HFFc6 (cell line): ENCODE measurements around the gene THADA. TPM values are rescaled to one million over a fixed set of nuclear protein-coding genes. Genes with fewer than 3 reads are reported as not detected.
"Not testable (repeated sequence)": the region's sequence is repeated elsewhere in the genome, so short reads cannot be mapped to it uniquely, and the experiment has no call there.

Experiments
- DNase-seq: peaks from one replicate; pipeline ENCODE4 v3.0.0-alpha.2; 2018
- H3K27ac Mint-ChIP-seq: 2 replicates; pipeline ENCODE4 v1.8.0; 2020; ENCODE audit warnings: mild to moderate bottlenecking, mixed read lengths
- H3K27me3 Mint-ChIP-seq: 2 replicates; pipeline ENCODE4 v1.8.0; 2021; ENCODE audit warnings: mild to moderate bottlenecking, moderate library complexity, mixed read lengths; ENCODE audit not compliant: insufficient read depth
- H3K36me3 Mint-ChIP-seq: 2 replicates; pipeline ENCODE4 v1.8.0; 2021; ENCODE audit warnings: low read depth, mixed read lengths
- H3K4me1 Mint-ChIP-seq: 2 replicates; pipeline ENCODE4 v1.8.0; 2020; ENCODE audit warnings: low read depth, mixed read lengths
- H3K4me3 Mint-ChIP-seq: 2 replicates; pipeline ENCODE4 v1.8.0; 2020; ENCODE audit warnings: mild to moderate bottlenecking, moderate library complexity, mixed read lengths
- H3K9me3 Mint-ChIP-seq: 2 replicates; pipeline ENCODE4 v1.8.0; 2020; ENCODE audit warnings: mild to moderate bottlenecking, mixed read lengths
- total RNA-seq, 6 experiments: library from RNA; stranded (reverse); fragmentation: NEBNext Ultra II Directional; extraction: Animal tissue kit (Norgen Biotek cat#: 25700); gene quantifications; 2 replicates in 1 of 6; 3 replicates in 5 of 6; pipeline ENCODE4 v1.2.3, GENCODE V29; 2021
- TF ChIP-seq, protein P1 (sequence below): fragments of 200-600 bp; sonication (generic); IDR thresholded peaks from 2 replicates; pipeline ENCODE4 v1.5.0; 2021; ENCODE audit warnings: antibody characterized with exemption, mild to moderate bottlenecking

THADA gene
- total RNA-seq, 6 experiments from 2014 or later, result 14.3 to 20.5 (median 17.3) TPM

DNA sequence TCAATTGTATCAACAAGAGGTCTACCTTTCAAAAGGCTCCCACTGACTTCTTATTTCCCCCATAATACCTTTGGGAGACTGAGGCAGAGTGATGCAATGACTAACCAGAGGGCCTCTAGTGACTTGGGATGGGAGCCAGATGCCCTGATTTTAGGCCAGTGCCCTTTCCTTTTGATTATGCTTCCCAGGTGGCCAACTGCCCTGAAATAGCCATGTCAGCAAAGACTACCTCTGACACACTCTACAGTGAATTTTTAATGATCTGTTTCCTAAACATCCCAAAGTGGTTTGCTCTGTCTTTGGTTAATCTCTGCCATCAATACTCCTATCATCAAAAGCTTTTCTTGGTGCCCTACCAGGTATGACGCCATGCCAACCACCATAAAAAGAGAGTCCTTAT is 303.5 kb downstream of the THADA start:
- Mint-ChIP-seq H3K27me3 (peaks cover 3% of the 10 kb centered on the region; the same call in 1 of the 2 replicates), H3K4me3 (no peak overlapping the region), H3K9me3 (no peaks in the 10 kb centered on the region), H3K36me3 (peaks cover 30% of the 10 kb centered on the region), H3K4me1 (peaks cover 31% of the 10 kb centered on the region), H3K27ac (no peak overlapping the region)
- DNase-seq, result no peak
- TF ChIP-seq, protein P1, sequence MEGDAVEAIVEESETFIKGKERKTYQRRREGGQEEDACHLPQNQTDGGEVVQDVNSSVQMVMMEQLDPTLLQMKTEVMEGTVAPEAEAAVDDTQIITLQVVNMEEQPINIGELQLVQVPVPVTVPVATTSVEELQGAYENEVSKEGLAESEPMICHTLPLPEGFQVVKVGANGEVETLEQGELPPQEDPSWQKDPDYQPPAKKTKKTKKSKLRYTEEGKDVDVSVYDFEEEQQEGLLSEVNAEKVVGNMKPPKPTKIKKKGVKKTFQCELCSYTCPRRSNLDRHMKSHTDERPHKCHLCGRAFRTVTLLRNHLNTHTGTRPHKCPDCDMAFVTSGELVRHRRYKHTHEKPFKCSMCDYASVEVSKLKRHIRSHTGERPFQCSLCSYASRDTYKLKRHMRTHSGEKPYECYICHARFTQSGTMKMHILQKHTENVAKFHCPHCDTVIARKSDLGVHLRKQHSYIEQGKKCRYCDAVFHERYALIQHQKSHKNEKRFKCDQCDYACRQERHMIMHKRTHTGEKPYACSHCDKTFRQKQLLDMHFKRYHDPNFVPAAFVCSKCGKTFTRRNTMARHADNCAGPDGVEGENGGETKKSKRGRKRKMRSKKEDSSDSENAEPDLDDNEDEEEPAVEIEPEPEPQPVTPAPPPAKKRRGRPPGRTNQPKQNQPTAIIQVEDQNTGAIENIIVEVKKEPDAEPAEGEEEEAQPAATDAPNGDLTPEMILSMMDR, result no peak

DNA sequence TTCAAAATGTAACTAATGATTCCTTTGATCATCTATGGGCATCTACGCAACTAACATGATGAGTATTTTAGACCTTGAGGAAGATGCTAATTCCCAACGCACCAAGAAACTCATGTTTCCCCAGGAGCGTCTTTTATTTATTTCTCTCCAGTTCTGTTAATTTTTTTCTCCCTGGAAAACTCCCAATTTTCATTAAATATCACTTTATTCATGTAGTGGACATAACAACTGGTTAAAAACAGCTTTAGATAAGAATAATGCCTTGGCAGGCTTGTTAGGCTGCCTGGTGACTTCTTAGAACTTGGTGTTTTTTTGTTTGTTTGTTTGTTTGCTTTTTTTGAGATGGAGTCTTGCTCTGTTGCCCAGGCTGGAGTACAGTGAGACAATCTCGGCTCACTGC is 306.5 kb downstream of the THADA start:
- H3K27me3 Mint-ChIP-seq, result peaks cover 3% of the 10 kb centered on the region; the same call in 1 of the 2 replicates
- TF ChIP-seq, protein P1, result no peak
- no peak overlapping the region for H3K4me3 Mint-ChIP-seq
- H3K4me1 Mint-ChIP-seq, result peaks cover 19% of the 10 kb centered on the region
- H3K9me3 Mint-ChIP-seq, result peaks cover 11% of the 10 kb centered on the region
- DNase-seq, result no peak
- peaks cover 60% of the 10 kb centered on the region for H3K36me3 Mint-ChIP-seq
- no peak overlapping the region for H3K27ac Mint-ChIP-seq

DNA sequence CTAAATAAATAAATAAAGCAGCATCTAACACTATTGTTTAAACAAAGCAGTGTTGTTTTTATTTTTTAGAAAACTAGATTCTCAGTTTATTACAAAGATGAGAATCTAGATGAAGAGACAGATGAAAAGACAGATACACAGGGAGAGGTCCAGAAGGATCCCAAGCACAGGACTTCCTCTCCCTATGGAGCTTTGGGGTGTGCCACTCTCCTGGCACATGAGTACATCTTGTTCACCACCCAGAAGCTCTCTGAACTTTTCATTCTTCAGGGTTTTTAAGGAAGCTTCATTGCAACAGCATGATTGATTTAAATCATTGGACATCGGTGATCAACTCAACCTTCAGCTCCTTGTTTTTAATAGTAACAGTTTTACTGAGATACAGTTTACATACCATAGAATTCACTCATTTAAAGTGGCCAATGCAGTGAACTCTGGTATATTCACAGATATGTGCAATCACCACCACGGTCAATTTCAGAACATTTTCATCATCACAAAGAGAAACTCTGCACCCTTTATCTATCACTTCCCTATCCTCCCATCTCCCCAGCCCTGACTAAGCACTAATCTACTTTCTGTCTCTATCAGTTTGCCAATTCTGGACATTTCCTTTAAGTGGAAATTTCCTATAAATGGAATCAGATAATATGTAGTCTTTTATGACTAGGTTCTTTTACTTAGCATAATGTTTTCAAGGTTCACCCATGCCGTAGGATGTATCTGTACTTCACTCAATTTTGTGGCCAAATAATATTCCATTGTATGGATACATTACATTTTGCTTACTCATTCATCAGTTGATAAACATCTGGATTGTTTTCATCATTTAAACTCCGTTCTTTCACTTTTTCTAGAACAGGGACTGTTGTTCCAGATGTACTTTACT is 307.2 kb downstream of the THADA start:
- no peak for DNase-seq
- no peak overlapping the region for H3K4me3 Mint-ChIP-seq
- H3K4me1 Mint-ChIP-seq, result peaks cover 12% of the 10 kb centered on the region
- H3K27ac Mint-ChIP-seq, result no peak overlapping the region
- peaks cover under 1% of the 10 kb centered on the region; the same call in 1 of the 2 replicates for H3K27me3 Mint-ChIP-seq
- TF ChIP-seq, protein P1, result no peak
- H3K9me3 Mint-ChIP-seq, result peaks cover 18% of the 10 kb centered on the region
- peaks cover 66% of the 10 kb centered on the region for H3K36me3 Mint-ChIP-seq

DNA sequence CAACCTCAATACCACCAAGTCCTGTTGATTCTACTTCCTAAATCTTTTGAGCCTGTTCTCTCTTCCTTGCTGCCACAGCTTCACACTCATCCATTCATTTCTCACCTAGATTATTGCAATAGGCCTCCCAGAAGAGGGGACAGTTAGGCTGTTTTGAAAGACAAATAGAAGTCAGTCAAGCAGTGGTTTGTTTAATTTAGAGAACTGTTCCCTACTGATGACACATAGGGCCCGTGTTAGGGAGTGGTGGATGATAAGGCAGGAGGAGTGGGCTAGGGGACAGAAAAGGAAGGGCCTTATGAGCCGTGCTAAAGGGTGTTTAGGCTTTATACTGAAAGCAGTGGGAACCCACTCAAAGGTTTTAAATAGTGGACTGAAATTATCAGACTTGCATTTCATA is 309.9 kb downstream of the THADA start:
- H3K9me3 Mint-ChIP-seq, result peaks cover 23% of the 10 kb centered on the region

DNA sequence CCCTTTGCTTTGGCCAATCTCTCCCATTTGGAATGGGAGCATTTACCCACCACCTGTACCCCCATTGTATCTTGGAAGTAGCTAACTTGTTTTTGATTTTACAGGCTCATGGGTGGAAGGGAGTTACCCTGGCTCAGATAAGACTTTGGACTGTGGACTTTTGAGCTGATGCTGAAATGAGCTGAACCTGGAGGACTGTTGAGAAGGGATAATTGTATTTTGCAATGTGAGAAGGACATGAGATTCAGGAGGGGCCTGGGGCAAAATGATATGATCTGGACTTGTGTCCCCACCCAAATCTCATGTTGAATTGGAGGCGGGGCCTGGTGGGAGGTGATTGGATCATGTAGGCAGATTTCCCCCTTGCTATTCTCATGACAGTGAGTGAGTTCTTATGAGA is 310.9 kb downstream of the THADA start:
- H3K4me3 Mint-ChIP-seq, result no peak overlapping the region
- peaks cover 2% of the 10 kb centered on the region; the same call in 1 of the 2 replicates for H3K27me3 Mint-ChIP-seq
- peaks cover 49% of the 10 kb centered on the region for H3K36me3 Mint-ChIP-seq
- H3K27ac Mint-ChIP-seq, result no peak overlapping the region
- H3K9me3 Mint-ChIP-seq, result peaks cover 23% of the 10 kb centered on the region
- TF ChIP-seq, protein P1, result no peak
- DNase-seq, result no peak
- H3K4me1 Mint-ChIP-seq, result no peaks in the 10 kb centered on the region

More for the DNA sequence above, 309.9 kb downstream of the THADA start:
- H3K27me3 Mint-ChIP-seq, result peaks cover 2% of the 10 kb centered on the region; the same call in 1 of the 2 replicates
- no peaks in the 10 kb centered on the region for H3K4me1 Mint-ChIP-seq
- TF ChIP-seq, protein P1, result no peak
- peaks cover 58% of the 10 kb centered on the region for H3K36me3 Mint-ChIP-seq
- no peak for DNase-seq
- no peak overlapping the region for H3K4me3 Mint-ChIP-seq
- no peak overlapping the region for H3K27ac Mint-ChIP-seq

DNA sequence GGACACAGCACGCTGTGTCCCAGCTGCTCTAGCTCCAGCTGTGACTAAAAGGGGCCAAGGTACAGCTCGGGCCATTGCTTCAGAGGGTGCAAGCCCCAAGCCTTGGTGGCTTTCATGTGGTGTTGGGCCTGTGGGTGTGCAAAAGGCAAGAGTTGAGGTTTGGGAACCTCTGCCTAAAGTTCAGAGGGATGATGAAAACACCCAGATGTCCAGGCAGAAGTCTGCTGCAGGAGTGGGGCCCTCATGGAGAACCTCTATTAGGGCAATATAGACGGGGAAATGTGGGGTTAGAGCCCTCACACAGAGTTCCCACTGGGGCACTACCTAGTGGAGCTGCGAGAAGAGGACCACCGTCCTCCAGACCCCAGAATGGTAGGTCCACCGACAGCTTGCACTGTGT is 311.5 kb downstream of the THADA start:
- not testable (repeated sequence) for H3K4me1 Mint-ChIP-seq

More for the DNA sequence above, 311.5 kb downstream of the THADA start:
- H3K4me3 Mint-ChIP-seq, DNase-seq, H3K27ac Mint-ChIP-seq, H3K27me3 Mint-ChIP-seq: not testable (repeated sequence)
- Mint-ChIP-seq H3K9me3 (peaks cover 23% of the 10 kb centered on the region), H3K36me3 (peaks cover 49% of the 10 kb centered on the region)
